Activated CD4-positive, alpha-beta memory T cell treated with anti-CD3 and anti-CD28 coated beads, Interleukin-2, amount 10 ng/mL, durations not matched to agents 7 days and 5 days (primary cell): Measurements from ENCODE around the gene SYTL3. TPM values are rescaled to one million over a fixed set of nuclear protein-coding genes. Genes with fewer than 3 reads are reported as not detected.
"Not testable (repeated sequence)": the region's sequence is repeated elsewhere in the genome, so short reads cannot be mapped to it uniquely, and the experiment has no call there.

Source experiments
- CTCF ChIA-PET: fragments of 350-600 bp; sonication (Branson Sonifier 250); formaldehyde crosslinking; loops from one replicate; lab custom pipeline; 2021; ENCODE audit warnings: antibody characterized with exemption, inconsistent platforms; lab: Charles Lee
- POLR2A ChIA-PET: fragments of 350-600 bp; sonication (Branson Sonifier 250); formaldehyde crosslinking; loops from one replicate; lab custom pipeline; 2021; ENCODE audit warnings: antibody characterized with exemption; lab: Charles Lee
- DNase-seq: peaks from one replicate; pipeline ENCODE4 v3.0.0-alpha.2; 2020
- H3K27ac Mint-ChIP-seq: one replicate; pipeline ENCODE4 v1.8.0; 2021; ENCODE audit warnings: mild to moderate bottlenecking, mixed read lengths
- H3K27me3 Mint-ChIP-seq: one replicate; pipeline ENCODE4 v1.8.0; 2021; ENCODE audit warnings: mixed read lengths
- H3K36me3 Mint-ChIP-seq: one replicate; pipeline ENCODE4 v1.8.0; 2021; ENCODE audit warnings: low read depth, mixed read lengths
- H3K4me1 Mint-ChIP-seq: one replicate; pipeline ENCODE4 v1.8.0; 2021; ENCODE audit warnings: mixed read lengths
- H3K4me3 Mint-ChIP-seq: one replicate; pipeline ENCODE4 v1.8.0; 2021; ENCODE audit warnings: mild to moderate bottlenecking, mixed read lengths
- H3K9me3 Mint-ChIP-seq: one replicate; pipeline ENCODE4 v1.8.0; 2021; ENCODE audit warnings: mixed read lengths
- total RNA-seq, 2 experiments: library from RNA; stranded (reverse); gene quantifications; one replicate each; pipeline ENCODE4 v1.2.3, GENCODE V29; 2021

SYTL3 gene
- total RNA-seq, 2 experiments from 2014 or later, result 133 to 135 TPM

DNA sequence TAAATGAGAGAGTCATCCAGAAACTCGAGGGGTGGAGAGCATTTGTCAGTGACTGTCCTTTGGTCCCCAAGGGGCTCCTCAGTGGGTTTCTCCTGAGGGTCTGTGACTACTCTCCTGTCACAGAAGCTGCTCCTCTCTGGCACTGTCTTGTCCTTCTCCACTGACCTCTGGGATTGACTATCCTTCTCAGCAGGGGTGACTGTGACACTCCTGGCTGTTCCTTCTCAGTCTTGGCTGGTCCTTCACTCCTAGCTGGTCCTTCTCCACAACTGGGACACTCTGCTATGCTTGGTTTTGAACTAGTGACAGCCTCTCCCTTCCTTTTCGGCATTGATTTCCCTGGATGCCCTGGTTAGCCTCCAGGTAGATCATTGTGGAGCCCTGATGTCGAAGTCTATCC is 38.8 kb upstream of the SYTL3 start:
- POLR2A ChIA-PET, result no interaction called here
- H3K27ac Mint-ChIP-seq, result no peak overlapping the region
- H3K9me3 Mint-ChIP-seq, result no peaks in the 10 kb centered on the region
- H3K4me1 Mint-ChIP-seq, result no peaks in the 10 kb centered on the region
- no peak for DNase-seq
- no peaks in the 10 kb centered on the region for H3K27me3 Mint-ChIP-seq
- H3K36me3 Mint-ChIP-seq, result peaks cover 79% of the 10 kb centered on the region
- CTCF ChIA-PET, result no interaction called here
- H3K4me3 Mint-ChIP-seq, result no peak overlapping the region

DNA sequence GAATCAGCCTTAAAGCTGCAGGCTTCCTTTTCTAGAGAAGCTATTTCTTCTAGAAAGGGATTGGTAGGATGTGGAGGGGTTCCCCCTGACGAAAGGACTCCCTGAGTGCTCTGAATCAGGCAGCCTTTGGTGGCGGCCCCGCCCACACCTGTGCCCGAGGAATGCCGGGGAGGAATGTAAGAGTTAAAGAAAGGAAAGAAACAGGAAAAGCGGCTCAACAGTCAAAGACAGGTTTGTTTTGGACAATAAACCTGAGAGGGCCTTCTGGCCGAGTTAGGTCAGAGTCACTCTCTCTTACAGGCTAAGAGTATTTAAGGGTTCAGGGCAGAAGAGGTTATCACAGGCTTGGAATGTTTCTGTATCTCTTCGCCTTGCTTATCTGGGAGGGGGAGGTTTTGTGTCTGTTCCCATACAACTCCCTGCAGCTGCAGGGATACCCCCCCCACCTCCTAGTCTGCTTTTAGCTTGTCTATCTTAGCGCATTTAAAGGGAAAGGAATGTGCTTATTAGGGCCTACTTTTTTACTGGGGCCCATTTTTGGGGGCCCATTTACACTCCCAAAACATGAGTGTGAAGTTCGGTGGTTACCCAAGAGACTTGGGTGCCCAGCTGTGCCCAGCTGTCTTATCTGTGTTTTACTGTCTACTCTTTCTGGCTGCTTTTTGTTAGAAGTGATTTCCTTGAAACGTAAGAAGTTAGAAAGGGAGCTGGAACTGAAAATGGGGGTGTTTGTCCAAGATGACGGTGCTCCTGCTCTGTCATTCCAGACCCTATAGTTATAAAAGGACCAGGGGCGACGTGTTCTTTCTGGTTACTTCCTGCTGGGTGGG is 38.1 kb upstream of the SYTL3 start:
- Mint-ChIP-seq H3K4me1 (no peaks in the 10 kb centered on the region), H3K27ac (no peak overlapping the region), H3K4me3 (no peak overlapping the region), H3K9me3 (no peaks in the 10 kb centered on the region), H3K27me3 (no peaks in the 10 kb centered on the region), H3K36me3 (peaks cover 80% of the 10 kb centered on the region)
- DNase-seq, result peak; percentile 9
- ChIA-PET CTCF (no interaction called here), POLR2A (no interaction called here)

DNA sequence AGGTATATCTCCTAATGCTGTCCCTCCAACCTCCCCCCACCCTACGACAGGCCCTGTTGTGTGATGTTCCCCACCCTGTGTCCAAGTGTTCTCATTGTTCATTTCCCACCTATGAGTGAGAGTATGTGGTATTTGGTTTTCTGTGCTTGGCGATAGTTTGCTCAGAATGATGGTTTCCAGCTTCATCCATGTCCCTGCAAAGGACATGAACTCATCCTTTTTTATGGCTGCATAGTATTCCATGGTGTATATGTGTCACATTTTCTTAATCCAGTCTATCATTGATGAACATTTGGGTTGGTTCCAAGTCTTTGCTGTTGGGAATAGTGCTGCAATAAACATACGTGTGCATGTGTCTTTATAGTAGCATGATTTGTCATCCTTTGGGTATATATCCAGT is 35.2 kb upstream of the SYTL3 start:
- H3K4me1 Mint-ChIP-seq, CTCF ChIA-PET, DNase-seq, H3K27me3 Mint-ChIP-seq, H3K9me3 Mint-ChIP-seq, H3K27ac Mint-ChIP-seq, H3K4me3 Mint-ChIP-seq, POLR2A ChIA-PET: not testable (repeated sequence)
- H3K36me3 Mint-ChIP-seq, result peaks cover 89% of the 10 kb centered on the region

DNA sequence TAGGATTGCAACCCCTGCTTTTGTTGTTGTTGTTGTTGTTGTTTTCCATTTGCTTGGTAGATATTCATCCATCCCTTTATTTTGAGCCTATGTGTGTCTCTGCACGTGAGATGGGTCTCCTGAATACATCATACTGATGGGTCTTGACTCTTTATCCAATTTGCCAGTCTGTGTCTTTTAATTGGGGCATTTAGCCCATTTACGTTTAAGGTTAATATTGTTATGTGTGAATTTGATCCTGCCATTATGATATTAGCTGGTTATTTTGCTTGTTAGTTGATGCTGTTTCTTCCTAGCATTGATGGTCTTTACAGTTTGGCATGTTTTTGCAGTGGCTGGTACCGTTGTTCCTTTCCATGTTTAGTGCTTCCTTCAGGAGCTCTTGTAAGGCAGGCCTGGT is 31.6 kb upstream of the SYTL3 start:
- CTCF ChIA-PET, result not testable (repeated sequence)
- H3K36me3 Mint-ChIP-seq, result peaks cover 77% of the 10 kb centered on the region

DNA sequence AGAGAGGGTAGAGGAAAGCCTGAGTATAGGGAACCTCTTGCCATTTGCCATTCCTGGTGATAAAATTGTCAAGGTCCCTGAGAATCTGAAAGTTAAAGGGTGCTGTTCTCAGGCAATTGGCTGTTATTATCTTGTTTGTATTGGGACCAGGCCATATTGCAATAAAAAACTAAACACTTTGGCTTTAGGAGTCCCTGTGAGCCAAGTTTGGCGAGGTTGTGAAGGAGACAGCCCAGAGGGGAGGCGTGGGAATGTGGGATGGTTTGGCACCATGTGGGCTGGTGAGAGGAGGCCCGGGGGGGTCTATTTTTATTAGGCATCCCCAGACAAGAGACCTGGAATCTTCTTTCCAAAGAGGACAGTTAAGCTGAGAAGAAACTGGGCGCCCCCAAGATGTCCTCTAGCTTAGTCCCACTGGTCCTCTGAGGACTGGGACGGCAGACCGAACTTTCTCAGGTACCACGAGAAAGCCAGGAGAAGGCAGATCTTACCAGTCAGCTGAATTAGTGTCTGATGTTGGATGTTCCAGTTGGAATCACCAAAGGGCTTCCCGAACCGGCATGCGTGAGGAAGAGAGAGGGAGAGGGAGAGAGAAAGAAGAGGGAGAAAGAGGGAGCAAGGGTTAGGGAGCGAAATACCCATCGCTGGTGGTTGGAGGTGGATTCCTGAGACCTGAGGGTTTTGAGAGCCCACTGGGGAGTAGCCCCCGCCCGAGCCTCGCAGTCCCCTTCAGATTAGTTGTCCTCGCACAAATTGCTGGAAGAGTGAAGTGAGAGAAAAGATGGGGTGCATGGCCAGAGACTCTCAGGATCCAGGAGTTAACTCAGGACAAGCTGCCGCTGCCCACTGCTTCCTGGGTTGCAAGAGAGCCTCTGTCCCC is 29.7 kb upstream of the SYTL3 start:
- Mint-ChIP-seq H3K9me3 (no peaks in the 10 kb centered on the region), H3K36me3 (peaks cover 64% of the 10 kb centered on the region), H3K4me1 (peaks cover 10% of the 10 kb centered on the region), H3K27me3 (no peaks in the 10 kb centered on the region), H3K27ac (no peak overlapping the region), H3K4me3 (no peak overlapping the region)
- ChIA-PET CTCF (interaction anchor here (0.7 to 1.5 kb wide), 2 partner anchors 373 to 399 kb away, joined by 3 read pairs; no protein-coding TSS in a partner anchor), POLR2A (interaction anchor here (1.1 to 2.3 kb wide), 2 partner anchors 24 to 29 kb away, joined by 3 to 6 read pairs; partner anchors contain the start of genes DYNLT1 and SYTL3)
- peak; percentile 7 for DNase-seq

More for the DNA sequence above, 31.6 kb upstream of the SYTL3 start:
- H3K27ac Mint-ChIP-seq, POLR2A ChIA-PET, H3K27me3 Mint-ChIP-seq, H3K4me1 Mint-ChIP-seq, DNase-seq, H3K4me3 Mint-ChIP-seq, H3K9me3 Mint-ChIP-seq: not testable (repeated sequence)

DNA sequence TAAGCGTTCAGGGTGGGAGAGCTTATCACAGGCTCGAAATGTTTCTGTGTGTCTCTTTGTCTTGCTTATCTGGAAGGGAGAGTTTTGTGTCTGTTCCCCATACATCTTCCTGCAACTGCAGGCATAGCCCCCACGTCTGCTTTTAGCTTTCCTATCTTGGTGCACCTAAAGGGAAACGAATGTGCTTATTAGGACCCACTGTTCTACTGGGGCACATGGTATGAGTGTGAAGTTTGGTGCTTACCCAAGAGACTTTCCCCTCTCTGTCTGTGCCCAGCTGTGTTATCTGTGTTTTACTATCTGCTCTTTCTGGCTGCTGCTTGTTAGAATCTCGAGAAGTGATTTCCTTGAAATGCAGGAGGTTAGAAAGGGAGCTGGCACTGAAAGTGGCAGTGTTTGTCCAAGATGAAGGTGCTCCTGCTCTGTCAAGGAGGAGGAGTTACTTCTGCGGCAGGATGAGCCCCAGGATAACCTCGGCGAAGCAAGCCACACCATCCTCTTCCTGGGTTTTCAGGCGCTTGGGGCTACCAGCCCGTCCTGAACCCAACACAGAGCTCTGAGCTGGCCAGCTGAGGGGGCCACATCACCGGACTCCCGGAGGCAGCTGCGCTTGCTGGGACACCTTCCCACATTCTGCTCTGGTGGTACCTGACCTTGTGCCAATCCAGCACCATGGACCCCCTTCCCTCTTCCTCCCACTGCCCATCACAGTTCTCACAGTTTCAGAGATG is 28.7 kb upstream of the SYTL3 start:
- Mint-ChIP-seq H3K4me3 (no peak overlapping the region), H3K36me3 (peaks cover 61% of the 10 kb centered on the region), H3K27ac (no peak overlapping the region), H3K4me1 (peaks cover 10% of the 10 kb centered on the region), H3K9me3 (no peaks in the 10 kb centered on the region), H3K27me3 (no peaks in the 10 kb centered on the region)
- ChIA-PET POLR2A (interaction anchor here (0.8 to 2.3 kb wide), 3 partner anchors 23 to 52 kb away, joined by 3 to 6 read pairs (median 4); partner anchors contain the start of genes DYNLT1 and SYTL3), CTCF (interaction anchor here (1.5 kb wide), 1 partner anchor 400 kb away, joined by 3 read pairs; no protein-coding TSS in a partner anchor)
- peak; percentile 12 for DNase-seq

DNA sequence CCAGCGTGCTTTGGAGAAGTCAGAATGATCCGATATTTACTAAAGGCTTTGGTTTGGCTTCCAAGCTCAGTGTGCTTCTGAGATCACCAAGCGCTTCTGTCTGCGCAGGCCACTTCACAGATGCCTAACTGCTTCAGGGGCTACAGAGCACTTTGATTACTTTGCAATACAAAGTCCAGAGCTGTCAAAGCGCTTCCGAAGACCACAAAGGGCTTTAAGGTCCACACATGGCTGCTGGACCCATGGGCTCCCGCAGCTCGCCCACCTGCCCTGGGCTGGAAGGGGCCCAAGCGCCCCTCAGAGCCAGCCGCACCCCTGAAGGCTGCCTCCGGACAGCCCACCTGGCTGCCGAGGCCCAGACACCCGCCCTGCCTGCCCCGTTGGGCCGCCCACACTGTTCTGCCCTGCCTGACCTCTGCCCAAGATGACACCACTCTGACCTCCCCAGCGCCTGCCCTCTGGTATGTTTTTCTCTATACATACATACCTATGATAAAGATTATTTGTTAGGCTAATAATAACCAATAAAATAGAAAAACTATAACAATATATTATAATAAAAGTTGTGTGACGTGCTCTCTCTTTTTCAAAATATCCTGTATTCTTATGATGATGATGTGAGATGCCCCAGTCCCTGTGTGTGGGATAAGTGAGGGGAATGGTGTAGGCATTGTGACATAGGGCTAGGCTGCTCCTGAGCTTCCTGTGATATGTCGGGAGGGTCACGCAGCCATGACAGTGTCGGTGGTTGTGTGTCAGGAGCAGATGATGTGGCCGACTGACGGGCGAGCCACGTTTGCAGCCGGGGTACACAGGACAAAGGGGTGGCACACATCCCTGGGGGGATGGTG is 27.9 kb upstream of the SYTL3 start:
- no peaks in the 10 kb centered on the region for H3K9me3 Mint-ChIP-seq
- no peak overlapping the region for H3K27ac Mint-ChIP-seq
- POLR2A ChIA-PET, result interaction anchor here (0.8 to 2.3 kb wide), 3 partner anchors 17 to 51 kb away, joined by 3 to 6 read pairs (median 4); partner anchors contain the start of gene DYNLT1
- H3K4me1 Mint-ChIP-seq, result peaks cover 11% of the 10 kb centered on the region
- peak; percentile 9 for DNase-seq
- no peaks in the 10 kb centered on the region for H3K27me3 Mint-ChIP-seq
- peaks cover 61% of the 10 kb centered on the region for H3K36me3 Mint-ChIP-seq
- CTCF ChIA-PET, result interaction anchor here (1.5 kb wide), 1 partner anchor 401 kb away, joined by 3 read pairs; no protein-coding TSS in a partner anchor
- H3K4me3 Mint-ChIP-seq, result no peak overlapping the region

DNA sequence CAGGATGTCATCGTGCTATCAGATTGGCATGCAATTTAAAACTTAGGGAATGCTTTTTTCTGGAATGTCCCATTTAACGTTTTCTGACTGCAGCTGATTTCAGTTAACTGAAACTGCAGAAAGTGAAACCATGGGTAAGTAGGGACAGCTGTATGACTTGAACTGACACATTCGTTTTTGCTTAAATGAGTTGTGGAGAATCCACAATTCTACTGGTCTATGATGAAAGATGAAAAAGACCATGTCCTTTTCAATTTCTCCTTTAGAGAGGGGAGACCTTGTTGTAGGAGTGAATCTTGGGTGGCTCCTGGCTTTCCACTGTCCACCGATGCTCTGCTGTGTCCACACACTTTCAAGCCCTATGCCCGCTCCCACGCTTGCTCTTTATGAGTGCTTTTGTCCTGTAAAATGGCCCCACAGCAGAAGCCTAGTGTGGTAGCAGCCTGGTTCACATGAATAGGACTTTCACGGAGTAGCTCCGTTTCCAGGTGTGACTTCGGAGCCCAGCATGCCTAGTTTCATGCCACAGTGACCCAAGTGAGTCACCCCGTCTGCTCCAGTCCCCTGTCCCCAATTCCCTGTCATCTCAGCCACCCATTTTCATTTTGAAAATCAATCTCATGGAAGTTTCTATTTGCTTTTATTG is 27.2 kb upstream of the SYTL3 start:
- H3K36me3 Mint-ChIP-seq, result peaks cover 61% of the 10 kb centered on the region
- H3K27me3 Mint-ChIP-seq, result no peaks in the 10 kb centered on the region
- no peak overlapping the region for H3K27ac Mint-ChIP-seq
- ChIA-PET CTCF (no interaction called here), POLR2A (interaction anchor here (1.3 kb wide), 1 partner anchor 17 kb away, joined by 3 read pairs; no protein-coding TSS in a partner anchor)
- peak; percentile 12 for DNase-seq
- H3K4me1 Mint-ChIP-seq, result peaks cover 17% of the 10 kb centered on the region
- no peak overlapping the region for H3K4me3 Mint-ChIP-seq
- no peaks in the 10 kb centered on the region for H3K9me3 Mint-ChIP-seq

DNA sequence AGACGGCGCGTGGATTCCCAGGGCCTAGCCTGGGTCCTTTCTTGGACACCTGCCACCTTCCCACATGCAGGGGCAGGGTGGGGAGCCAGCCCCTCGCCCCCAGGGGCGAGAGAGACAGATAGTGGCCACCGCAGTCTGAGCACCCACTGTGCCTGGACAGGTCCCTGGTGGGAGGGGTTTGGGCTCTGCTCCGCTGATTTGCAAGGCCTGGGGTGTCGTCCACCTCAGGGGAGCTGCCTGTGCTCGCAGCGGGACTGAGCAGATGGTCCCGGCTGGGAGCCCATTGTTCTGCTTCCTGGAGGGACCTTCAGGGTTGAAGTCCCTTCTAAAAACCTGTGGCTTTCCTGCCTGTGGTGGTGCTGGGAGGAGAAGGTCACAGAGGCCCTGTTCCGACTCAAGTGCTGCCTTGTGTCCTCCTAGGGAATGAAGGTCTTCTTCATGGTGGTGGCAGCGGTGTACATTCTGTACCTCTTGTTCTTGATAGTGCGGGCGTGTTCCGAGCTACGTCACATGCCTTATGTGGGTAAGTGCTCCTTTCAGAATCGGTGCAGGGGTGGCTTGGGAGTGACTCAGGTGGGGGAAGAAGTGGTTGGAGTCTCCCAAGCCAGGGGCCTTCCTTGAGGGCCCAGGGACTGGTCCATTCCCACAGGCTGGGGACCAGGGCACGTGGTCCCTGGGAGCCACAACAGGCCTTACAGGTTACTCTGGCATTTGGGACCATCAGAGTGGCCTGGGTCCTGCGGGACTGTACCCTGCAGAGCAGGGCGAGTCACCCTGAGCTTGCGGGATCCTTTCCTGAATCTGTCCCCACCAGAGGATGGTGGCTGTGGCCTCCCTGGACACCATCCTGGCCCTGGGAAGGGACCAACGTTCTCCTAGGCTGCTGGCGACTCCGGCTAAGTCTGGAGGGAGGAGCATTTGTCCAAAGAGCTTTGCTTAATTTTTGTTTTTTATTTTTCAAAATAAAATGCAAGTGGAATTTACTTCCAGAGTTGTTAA is 24.9 kb upstream of the SYTL3 start:
- H3K4me1 Mint-ChIP-seq, result peaks cover 30% of the 10 kb centered on the region
- no peak overlapping the region for H3K4me3 Mint-ChIP-seq
- H3K27me3 Mint-ChIP-seq, result no peaks in the 10 kb centered on the region
- POLR2A ChIA-PET, result no interaction called here
- no peaks in the 10 kb centered on the region for H3K9me3 Mint-ChIP-seq
- H3K27ac Mint-ChIP-seq, result no peak overlapping the region
- peak; percentile 14 for DNase-seq
- peaks cover 62% of the 10 kb centered on the region for H3K36me3 Mint-ChIP-seq
- CTCF ChIA-PET, result interaction anchor here (1.1 kb wide), 2 partner anchors 34 to 67 kb away, joined by 3 read pairs; no protein-coding TSS in a partner anchor

DNA sequence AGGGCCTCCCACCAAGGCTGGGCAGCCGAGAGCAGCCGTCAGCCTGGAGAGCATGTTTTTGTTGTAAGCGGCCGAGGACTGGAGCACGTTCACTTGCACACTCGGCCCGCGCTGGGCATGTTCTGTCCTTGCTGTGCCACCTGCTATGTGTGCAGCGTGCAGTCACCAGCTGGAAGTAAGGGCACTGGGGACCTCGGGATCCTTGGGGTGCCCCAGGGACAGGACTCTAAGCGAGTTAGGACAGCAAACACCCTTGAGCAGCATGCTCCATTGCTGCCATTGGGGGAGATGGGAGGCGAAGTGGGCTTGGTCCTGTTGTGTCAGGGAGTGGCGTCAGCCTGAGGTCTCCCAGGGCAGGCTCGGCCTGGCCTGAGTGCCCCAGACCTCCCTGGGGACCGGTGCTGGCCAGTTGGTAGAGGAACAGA is 24.0 kb upstream of the SYTL3 start:
- Mint-ChIP-seq H3K4me3 (no peak overlapping the region), H3K4me1 (peaks cover 32% of the 10 kb centered on the region), H3K36me3 (peaks cover 59% of the 10 kb centered on the region), H3K9me3 (no peaks in the 10 kb centered on the region), H3K27ac (no peak overlapping the region), H3K27me3 (no peaks in the 10 kb centered on the region)
- no peak for DNase-seq
- CTCF ChIA-PET, result interaction anchor here (0.6 to 1.1 kb wide), 2 partner anchors 33 to 413 kb away, joined by 3 to 4 read pairs; no protein-coding TSS in a partner anchor
- POLR2A ChIA-PET, result no interaction called here
